Cerebellar nuclear complex (tissue), 1 donor: ENCODE measurements around the gene EFNA5.

Experiments used
- DNase-seq, 2 experiments: peaks; one replicate each; lab custom pipeline; 2025; lab: John Stamatoyannopoulos, UW

Gene EFNA5

DNA sequence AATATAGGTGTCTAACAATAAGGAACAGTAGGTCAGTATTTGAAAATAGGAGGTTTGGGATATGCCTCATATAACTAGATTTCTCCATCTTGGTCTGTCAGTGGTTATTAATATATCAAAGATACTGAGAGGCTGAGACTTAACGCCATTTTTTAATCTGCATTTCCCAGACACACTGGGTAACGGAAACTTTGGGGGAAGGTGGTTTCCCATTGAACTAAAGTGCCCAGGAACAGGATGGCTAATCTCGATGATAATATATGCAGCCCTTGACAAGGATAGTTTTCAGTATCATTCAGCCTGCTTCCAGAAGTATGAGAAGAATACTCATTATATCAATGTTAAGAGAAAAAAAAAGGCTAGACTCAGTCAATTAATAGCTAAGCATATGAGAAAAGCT is 30.7 kb downstream of the EFNA5 start:
- DNase-seq, result no peak

DNA sequence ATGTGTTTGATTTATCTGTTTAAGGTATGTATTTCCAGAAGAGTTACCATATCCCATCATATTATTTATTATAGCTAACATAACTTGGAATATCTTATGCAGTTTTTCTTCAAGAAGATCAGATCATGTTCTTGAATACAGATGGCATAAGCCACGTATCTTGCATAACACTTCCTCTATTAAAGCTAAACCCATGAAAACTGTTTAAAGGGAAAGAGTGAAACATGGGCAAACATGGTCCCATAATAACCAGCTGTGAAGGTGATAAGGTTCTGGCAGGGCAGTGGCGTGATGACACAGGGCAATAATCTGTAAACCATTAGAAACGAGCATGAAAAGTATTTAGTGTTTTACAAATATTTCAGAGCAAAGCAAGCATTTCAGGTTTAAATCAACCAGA is 34.2 kb downstream of the EFNA5 start:
- DNase-seq, result no peak

DNA sequence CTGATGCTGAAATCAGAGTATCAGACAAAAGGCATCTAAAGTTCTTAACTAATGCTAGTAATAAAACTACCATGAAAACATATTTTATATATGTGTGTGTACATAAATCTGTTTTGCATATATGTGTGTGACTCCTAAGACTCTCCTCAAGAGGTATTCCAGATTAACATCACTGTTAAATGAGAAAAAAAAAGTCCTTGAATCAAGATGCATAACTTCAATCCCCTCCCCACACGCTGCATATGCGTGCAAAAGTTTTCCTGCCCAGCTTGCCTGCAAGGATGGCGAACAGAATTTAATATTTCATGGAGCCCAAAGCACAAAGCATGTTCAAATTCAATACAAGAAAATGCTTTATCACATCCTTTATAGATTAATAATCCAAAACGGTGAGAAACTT is 34.7 kb downstream of the EFNA5 start:
- DNase-seq, result no peak

DNA sequence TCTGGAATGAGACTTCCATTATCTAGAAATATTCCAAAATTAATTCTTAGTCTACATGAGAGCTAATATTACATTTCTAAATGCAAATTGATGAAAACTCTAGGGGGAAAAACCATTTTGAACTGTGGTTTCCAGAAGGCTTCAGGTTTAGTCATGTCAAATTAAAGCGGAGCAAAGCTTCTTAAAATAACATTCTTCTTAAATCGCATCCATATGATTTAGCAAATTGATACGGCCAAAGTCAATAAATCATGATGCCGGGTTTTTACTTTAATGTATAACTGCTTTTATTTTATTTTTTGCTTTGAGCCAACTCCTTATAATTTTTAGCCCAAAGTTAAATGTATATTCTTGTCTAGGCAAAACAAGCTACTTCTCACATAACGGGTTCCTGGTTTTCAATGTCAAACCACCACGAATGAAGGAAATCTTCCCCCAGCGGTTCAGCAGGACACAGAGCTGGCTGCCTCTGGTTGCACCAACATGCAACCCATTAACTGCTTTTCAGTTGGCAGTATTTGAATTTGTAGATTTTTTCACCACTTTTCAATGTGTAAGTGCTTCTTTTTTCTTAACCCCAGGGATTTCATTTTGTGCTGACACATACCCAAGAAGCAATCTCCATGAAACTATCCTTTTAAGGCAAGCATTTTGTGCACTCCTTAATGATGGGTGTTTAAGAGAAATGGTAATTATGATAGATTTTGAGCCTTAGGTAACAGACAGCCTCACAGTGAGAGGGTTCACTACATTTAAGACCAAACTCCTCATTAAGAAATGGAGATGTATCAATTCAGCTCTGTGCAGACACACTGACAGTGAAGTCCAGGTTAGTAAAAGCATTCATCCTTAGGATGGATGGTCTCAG is 35.5 kb downstream of the EFNA5 start:
- no peak for DNase-seq

DNA sequence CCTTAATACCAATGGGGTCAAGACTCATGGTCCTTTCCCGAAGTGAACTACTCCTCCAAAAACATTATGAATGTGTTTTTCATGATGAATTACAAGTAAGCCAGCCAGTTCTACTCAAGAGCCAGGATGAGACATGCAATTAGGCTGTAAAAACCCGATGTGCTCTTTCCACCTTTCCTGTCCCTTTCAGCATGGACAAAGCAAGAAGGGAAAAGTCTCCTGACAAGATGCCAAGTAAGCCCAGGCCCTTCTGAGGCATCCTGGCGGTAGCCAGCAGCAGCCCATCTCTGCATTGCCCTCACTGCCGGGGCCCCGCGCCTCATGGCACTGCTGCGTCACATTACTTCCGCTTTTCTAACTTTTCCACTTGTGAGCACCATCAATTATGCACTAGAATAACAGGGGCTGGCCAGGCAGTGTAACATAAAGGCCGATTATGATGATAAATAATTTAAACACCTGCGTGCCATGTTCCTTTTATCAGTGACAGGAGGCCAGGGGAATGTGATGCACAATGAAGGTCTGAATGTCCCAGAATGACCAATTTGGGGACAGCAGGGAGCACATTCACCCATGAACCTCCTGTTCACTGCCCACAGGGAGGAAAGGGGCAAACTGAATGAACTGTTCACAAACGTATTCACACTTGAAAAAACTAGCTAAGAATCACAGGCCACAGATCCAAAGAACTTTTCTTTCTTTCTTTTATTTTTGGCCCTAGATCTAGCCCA is 37.4 kb downstream of the EFNA5 start:
- no peak for DNase-seq

DNA sequence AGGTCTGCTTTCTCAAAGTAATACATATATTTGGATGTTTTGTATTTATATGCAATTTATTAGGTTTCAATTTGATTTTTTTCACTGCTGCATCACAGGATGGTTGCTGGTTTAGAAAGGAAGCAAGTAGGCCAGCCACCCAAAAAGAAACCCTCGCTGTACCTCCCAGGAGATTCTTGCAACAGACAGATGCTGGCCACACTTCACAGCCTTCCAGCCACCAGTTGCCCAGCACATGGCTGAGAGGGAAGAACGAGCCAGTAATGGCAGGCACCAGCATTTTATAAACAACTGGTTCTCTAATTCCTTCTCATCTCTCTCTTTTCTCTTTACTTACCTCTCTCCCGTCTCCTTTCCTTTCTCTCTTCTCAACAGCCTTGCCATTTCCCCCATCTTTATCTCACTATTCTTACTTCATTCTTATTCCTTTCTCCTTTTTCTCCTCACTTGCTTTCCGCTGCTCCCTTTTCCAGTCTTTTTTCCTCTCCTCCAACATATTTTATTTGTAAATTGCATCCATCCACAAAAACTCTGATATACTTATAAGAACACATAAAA is 38.9 kb downstream of the EFNA5 start:
- no peak for DNase-seq

DNA sequence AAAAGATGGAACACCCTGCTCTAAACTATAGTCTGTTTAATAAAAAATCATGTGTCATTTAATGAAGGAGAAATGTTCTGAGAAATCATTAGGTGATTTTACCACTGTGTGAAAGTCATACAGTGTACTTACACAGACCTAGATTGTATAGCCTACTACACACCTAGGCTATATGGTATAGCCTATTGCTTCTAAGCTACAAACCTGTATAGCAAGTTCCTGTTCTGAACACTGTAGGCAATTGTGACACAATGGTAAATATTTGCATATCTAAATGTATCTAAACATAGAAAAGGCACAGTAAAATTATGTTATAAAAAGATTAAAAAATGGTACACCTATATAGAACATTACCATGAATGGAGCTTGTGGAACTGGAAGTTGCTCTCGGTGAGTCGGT is 40.6 kb downstream of the EFNA5 start:
- no peak for DNase-seq

DNA sequence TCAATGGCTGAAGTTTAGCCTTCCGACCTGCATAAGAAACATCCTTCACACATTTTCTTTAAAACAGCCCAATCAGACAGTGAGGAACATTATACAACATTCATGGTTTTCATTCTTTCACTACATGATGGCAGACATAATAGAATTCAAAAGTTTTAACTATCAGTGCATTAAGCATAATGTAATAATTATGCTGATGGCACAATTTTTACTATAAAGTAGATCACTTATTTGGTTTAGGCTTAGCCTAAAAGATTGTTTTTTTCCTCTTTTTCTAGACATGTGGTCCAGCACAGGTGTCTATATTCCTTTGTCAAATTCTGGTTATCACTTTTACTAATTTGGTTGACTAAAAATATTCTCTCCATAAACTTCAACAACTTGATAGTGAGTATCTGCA is 46.5 kb downstream of the EFNA5 start:
- DNase-seq, result no peak

DNA sequence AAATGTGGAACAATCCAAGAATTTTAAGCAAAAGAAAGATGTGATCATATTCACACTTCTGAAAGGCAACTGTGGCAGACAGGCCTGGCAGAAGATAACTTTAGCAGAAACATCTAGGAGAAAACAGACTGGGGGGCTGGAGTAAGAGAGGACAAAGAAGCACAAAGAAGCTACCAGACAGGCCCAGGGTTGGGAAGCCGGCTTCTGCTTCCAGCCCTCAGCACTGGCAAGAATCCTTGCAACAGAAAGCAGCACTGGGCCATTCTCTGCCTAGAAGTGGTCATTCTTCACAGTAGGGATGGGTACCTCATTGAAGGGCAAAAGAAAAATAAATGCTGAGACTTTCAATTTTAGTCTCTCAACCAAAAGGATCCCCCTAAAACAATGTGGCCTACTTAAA is 49.6 kb downstream of the EFNA5 start:
- DNase-seq, result no peak

DNA sequence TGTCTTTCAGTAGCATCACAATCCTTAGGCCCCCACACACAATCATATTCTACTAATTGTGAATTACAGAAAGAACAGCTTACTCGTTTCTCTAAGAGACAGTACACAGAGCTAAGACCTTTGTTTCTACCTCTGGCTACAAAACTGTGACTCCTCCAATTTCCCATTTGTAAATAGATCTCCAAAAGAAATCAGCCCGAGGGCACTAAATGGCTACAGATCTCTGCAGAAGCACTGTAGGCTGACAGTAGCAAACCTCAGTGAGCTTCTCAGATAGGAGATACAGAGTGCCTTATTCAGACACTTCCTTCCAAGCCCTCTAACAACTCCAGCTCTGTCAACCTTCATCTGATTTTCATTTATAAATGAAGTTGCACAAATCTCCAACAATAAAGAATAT is 51.0 kb downstream of the EFNA5 start:
- DNase-seq, result no peak

DNA sequence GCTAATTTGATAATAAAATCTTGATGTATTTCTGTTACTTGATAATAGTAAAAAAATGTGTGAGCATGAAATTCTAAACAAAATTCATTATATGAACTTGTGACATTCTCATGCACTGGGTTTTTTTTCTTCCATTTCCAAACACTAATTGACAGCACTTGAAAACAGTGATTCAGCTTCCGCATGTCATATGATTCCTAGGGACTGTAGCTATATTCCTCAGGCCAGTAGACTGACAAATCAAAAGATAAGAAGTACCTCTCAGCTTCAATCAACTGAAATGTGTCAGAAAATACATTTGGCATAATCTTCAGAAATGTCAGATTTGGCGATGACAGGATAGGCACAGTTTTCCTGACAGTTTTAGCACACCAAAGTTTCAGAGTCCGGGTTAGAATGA is 52.5 kb downstream of the EFNA5 start:
- DNase-seq, result no peak

DNA sequence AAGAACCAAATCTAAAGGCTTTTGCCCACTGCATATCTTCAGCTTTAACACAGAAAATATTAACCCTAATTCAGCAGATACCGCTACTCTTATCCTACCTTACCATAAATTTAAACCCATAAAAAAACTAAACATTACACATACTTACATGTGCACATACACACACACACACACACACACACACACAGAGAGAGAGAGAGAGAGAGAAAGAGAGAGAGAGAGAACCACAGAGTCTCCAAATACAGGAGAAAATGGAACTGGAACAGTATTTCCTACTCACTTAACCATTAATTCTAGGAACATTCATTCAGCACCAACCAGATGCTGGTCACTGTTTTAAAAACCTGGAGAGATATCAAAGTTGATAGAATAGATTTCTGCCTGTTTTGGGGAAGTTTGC is 53.7 kb downstream of the EFNA5 start:
- no peak for DNase-seq

DNA sequence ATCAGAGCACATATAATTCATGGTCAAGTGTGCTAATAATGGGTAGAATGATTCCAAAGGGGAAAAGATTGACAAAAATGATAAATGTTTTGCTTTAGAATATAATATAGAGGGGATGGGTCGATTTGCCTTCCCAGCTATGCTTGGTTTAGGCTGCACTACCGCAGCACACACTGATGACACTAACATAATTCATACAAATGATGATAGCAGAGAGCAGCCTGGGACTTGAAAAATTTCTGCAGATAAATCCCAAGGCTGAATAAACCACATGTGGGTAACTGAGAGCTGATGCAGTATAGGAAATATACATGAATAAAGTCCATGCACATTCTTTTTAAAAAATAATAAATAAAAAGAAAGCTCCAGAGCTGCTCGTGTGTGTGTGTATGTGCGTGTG is 54.5 kb downstream of the EFNA5 start:
- no peak for DNase-seq

DNA sequence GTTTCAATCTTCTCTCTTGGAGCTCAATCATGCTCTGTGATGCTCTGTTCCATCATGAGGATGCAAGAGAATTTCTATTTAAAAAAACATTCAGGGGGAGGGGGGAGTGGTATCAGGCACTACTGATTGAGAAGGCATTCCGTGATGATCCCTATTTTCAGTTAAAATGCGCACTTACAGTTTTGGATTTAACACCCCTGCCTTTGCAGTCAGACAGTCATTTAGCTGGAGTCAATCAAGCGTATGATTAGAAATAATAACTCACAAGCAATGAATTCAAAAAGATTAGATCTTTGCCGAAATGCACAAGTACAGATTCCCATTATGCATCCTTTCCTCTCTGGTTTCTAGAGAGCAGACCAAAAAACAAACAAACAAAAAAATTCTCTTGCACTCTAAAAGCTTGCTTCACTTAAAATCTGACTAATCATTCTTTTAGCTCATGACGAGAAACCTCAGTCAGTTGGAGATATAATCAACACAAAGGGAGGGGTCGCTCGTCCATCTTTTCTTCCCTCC is 55.4 kb downstream of the EFNA5 start:
- DNase-seq, result no peak

DNA sequence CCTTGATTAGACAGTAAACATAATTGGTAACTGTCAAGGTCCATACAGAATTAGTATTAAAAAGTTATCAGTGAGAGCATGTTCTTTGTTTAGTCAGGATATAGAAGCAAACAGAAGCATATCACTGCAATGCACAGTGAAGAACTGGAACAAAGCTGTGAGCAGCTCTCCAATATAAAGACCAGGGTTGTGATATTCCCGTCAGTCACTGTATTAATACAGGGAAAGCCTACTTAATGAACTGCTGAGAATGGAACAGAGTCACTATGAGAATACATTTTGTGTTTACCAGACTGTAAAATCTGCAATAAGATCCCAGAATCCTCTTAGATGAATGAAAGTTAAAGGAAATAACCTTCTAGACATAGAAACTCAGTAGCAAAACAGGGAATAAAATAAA is 58.2 kb downstream of the EFNA5 start:
- no peak for DNase-seq

DNA sequence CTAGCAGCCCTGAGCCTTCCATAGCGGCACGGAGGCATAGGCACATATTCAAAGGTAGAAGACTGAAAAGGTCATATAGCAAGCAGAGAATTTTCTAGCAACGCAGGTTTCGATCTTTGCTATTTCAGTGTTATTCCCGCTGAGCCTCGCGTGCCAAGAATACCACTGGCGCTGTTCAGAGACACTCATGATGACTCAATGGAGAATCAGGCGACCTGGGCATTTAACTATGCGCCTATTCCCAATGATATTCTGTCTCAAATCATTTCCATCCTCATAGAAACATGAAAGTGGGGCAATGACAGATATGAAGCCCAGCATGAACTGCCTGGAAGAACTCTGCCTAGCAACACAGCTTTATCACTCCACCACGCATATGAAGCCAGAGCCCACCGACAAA is 59.9 kb downstream of the EFNA5 start:
- no peak for DNase-seq

DNA sequence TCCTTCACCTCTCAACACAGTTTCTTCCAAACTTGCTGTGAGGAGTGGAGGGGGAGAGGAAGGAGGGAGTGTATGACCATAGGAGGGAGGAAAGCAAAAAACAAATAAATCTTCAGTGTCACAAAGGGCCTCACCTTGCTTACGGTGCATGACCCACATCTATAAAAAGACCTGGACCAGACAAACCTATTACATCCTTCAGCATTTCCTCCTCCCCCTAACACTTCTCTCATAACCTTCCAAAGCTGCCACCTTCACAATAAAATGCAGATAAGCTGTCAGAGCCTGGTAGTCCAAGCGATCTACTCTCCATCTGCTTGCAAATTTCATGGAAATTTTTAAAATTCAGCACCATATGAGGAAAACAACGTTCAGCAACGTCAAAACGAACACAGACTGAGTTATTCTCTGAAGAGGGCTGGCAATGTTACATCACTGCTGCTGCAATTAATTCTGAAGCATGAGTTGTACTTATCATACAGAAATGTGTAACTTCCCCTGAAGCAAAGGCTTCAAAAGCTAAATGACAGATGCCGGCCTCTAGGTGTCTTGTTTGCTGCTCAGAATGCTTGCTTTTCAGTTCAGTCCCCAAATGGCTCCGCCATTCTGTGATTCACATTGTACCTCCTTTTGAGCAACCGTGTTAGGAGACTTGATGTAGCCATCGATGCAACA is 62.9 kb downstream of the EFNA5 start:
- DNase-seq, result no peak

DNA sequence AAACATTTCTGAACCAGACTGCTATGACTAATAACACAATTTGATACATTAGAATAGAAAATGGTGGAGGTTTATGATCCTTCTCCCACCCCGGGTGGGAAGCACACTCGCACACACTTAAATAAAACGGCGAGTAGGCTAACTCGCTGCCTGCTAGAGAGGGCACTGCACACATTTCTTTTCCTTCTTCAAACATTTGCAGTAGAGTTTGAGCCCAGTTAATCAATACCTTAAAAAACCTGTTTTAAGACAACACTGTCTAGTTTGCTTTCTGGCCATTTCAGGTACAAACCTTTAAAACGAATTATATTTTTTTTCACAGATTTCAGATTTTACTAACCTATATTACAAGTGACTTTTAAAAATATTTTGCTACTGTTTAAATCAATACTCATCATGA is 63.5 kb downstream of the EFNA5 start:
- no peak for DNase-seq

DNA sequence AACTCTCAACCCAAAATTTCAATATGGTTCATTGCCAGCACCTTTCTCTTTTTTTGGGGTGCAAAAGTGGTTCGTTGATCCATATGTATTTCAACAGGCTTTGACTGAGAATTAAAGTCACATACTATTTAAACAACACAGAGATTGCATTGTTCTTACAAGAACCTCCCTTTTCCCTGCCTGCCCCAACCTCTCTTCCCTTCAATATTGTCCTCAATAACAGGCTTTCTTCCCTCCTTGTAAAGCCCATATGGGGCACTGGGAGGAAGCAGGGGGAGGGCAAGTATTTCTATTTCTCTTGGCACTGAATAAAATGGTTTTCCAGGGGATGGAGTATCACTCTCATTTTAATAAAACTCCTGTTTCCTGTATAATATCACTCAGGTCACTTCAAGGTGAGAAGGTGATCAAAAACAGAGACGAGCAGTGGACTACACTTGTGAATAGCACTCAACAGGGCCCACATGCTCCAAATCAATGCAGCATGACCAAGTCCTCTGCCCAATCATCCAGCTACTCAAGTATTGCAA is 65.1 kb downstream of the EFNA5 start:
- no peak for DNase-seq

DNA sequence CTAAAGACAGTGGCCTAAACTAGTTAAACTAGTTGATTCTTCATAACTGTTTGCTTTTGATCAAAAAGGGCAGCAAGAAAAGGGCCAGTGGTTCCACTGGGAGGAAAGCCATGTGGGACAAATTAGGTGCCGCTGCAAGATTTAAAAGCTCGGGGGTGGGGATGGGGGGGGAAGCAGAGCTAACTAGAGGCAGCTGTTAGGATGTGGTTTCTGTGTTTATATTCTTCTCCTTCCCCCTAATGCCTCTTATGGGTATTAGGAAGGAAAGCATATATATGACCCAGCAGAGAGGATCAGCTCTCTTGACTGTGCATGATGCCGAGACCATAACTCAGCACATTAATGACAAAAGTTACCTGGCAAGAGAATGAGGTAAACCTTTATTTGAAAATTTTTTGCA is 65.7 kb downstream of the EFNA5 start:
- DNase-seq, result no peak

DNA sequence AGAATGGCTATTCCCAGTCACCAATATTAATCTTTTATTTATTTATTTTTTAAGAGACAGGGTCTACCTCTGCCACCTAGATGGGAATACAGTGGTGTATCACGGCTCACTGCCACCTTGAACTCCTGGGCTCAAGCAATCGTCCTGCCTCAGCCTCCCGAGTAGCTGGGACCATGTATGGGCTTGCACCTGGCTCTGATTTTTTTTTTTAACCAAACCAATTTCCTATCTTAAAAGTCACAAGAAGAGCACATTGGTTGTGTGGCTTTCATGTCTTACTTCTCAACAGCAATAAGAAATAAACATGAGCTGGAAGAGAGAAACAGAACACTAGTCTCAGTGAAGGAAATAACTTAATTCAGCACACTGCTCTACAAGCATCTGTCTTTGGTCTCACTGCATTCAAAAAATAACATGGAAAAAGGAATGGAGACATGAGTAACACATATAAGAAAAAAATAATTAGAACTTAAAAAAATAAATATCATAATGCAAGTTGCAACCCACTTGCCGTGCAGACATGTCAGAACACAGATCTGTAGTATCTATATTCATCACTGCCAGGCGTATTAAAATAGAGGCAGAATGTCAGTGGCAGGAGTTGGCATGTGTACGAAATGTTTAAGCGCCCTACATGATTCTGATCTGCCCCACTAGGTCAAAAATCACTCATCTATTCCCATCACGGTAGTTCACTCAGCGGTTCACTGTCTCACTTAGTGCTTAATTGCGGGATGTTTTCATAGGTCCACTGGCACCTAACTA is 66.4 kb downstream of the EFNA5 start:
- DNase-seq, result no peak
